MM.1S (cell line): ENCODE measurements around the gene ERMN.
A peak's percentile ranks its signal among the peaks of the same experiment; 100 is the strongest.

Source experiments
- DNase-seq: peaks from one replicate; pipeline ENCODE4 v3.0.0-alpha.2; 2015
- H2AFZ ChIP-seq: fragments of 300-600 bp; sonication (generic); 2 replicates; pipeline ENCODE4 v1.6.0; 2016; ENCODE audit warnings: antibody characterized with exemption, low read length
- H3F3A ChIP-seq: fragments of 300-600 bp; sonication (generic); 2 replicates; pipeline ENCODE4 v1.6.1; 2016; ENCODE audit warnings: mild to moderate bottlenecking, antibody characterized with exemption, low read length, moderate library complexity, mixed read lengths; ENCODE audit not compliant: insufficient read depth
- H3K27ac ChIP-seq: fragments of 300-600 bp; sonication (generic); 2 replicates; pipeline ENCODE4 v1.5.1; 2016; ENCODE audit warnings: mild to moderate bottlenecking, low read length
- H3K27me3 ChIP-seq: fragments of 300-600 bp; sonication (generic); replicated peaks from 2 replicates; pipeline ENCODE4 v1.6.0; 2016; ENCODE audit warnings: low read length; ENCODE audit not compliant: insufficient read depth
- H3K36me3 ChIP-seq: fragments of 300-600 bp; sonication (generic); replicated peaks from 2 replicates; pipeline ENCODE4 v1.6.1; 2016; ENCODE audit warnings: mild to moderate bottlenecking, low read length, mixed read lengths; ENCODE audit not compliant: insufficient read depth
- H3K4me1 ChIP-seq: fragments of 300-600 bp; sonication (generic); 2 replicates; pipeline ENCODE4 v1.6.1; 2016; ENCODE audit warnings: low read length, mixed read lengths
- H3K4me2 ChIP-seq: fragments of 300-600 bp; sonication (generic); 2 replicates; pipeline ENCODE4 v1.6.0; 2016; ENCODE audit warnings: low read depth, low read length
- H3K4me3 ChIP-seq: fragments of 300-600 bp; sonication (generic); 2 replicates; pipeline ENCODE4 v1.5.1; 2016; ENCODE audit warnings: low read length, mixed read lengths
- H3K79me2 ChIP-seq: fragments of 300-600 bp; sonication (generic); 2 replicates; pipeline ENCODE4 v1.6.1; 2016; ENCODE audit warnings: mixed run types, low read length, mixed read lengths
- H3K9ac ChIP-seq: fragments of 300-600 bp; sonication (generic); 2 replicates; pipeline ENCODE4 v1.6.1; 2016; ENCODE audit warnings: low read length, mixed read lengths
- H3K9me2 ChIP-seq: fragments of 300-600 bp; sonication (generic); replicated peaks from 2 replicates; pipeline ENCODE4 v1.6.1; 2016; ENCODE audit warnings: mild to moderate bottlenecking, low read length, mixed read lengths; ENCODE audit not compliant: insufficient read depth
- H3K9me3 ChIP-seq: fragments of 300-600 bp; sonication (generic); replicated peaks from 2 replicates; pipeline ENCODE4 v1.6.1; 2016; ENCODE audit warnings: mild to moderate bottlenecking, low read length, mixed read lengths; ENCODE audit not compliant: insufficient read depth
- H4K20me1 ChIP-seq: fragments of 300-600 bp; sonication (generic); 2 replicates; pipeline ENCODE4 v1.6.1; 2016; ENCODE audit warnings: mild to moderate bottlenecking, low read length, moderate library complexity, mixed read lengths; ENCODE audit not compliant: insufficient read depth
- CTCF ChIP-seq: fragments of 300-600 bp; sonication (generic); IDR thresholded peaks from 2 replicates; pipeline ENCODE4 v1.5.1; 2016; ENCODE audit warnings: antibody characterized with exemption, low read length, mixed read lengths
- EZH2 ChIP-seq: fragments of 300-600 bp; sonication (generic); optimal IDR thresholded peaks from 2 replicates; pipeline ENCODE3; 2017; ENCODE audit warnings: low read depth, mild to moderate bottlenecking, antibody characterized with exemption, low read length, mixed read lengths
- EZH2phosphoT487 ChIP-seq: fragments of 300-600 bp; sonication (generic); IDR thresholded peaks from 2 replicates; pipeline ENCODE4 v1.6.1; 2018; ENCODE audit warnings: antibody characterized with exemption, low read length

Gene ERMN

DNA sequence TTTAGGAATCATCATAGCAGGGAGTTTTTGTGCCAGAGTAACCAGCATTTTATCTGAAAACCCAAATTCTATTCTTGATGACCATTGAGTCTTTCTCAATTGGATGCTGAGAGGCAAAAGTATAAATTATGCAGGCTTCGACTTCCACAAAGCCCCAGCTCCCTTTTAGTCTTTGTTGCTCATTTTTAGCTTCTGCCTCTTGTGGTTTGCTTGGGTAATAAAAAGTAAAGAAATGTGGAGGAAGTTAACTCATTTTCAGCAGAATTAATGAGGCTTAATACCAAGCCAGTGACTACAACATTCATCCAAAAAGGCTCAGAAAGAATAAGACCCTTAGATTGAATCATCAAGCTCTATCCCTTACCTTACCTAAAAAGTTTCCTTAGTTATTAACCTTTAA is 18.6 kb downstream of the ERMN start:
- Histone ChIP-seq H3K79me2 (no peaks in the 10 kb centered on the region), H3K9me3 (no peaks in the 10 kb centered on the region), H2AFZ (no peak overlapping the region), H3K4me3 (no peak overlapping the region), H3K4me2 (no peak overlapping the region), H3K9ac (no peak overlapping the region), H3K36me3 (no peaks in the 10 kb centered on the region), H3K27ac (no peak overlapping the region), H3F3A (no peaks in the 10 kb centered on the region), H3K27me3 (no peaks in the 10 kb centered on the region), H4K20me1 (no peaks in the 10 kb centered on the region), H3K9me2 (no peaks in the 10 kb centered on the region), H3K4me1 (no peaks in the 10 kb centered on the region)
- DNase-seq, result no peak
- TF ChIP-seq EZH2phosphoT487, result no peak
- TF ChIP-seq EZH2, result no peak
- TF ChIP-seq CTCF, result 0 out of 2 replicates have a peak, but pooled peaks have one; percentile 11

DNA sequence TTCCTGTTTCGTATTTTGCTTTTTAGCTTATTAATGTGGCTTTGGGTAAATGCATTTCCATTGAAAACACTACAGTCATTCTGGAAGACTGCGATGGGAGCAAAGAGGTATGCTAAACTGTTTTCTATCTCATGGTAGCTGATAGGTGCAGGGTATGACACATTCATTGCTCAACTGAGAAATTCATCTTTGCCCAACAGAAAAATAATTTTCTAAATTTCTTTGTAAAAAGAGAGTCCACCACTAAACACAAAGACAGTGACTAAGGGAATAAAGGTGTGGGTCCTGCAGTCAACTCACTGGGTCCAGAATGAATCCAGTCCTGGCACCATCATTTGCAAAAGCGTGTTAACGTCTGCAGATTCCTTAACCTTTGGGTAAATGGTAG is 19.9 kb downstream of the ERMN start:
- H3K79me2 ChIP-seq, result no peaks in the 10 kb centered on the region
- TF ChIP-seq EZH2phosphoT487 (no peak), EZH2 (no peak), CTCF (no peak)
- H3K9me2 ChIP-seq, result no peaks in the 10 kb centered on the region
- H3K4me3 ChIP-seq, result no peak overlapping the region
- no peak overlapping the region for H2AFZ ChIP-seq
- no peak overlapping the region for H3K27ac ChIP-seq
- H3K4me1 ChIP-seq, result no peaks in the 10 kb centered on the region
- no peaks in the 10 kb centered on the region for H3K36me3 ChIP-seq
- H3K27me3 ChIP-seq, result no peaks in the 10 kb centered on the region
- H3K9me3 ChIP-seq, result no peaks in the 10 kb centered on the region
- H3K4me2 ChIP-seq, result no peak overlapping the region
- DNase-seq, result no peak
- no peak overlapping the region for H3K9ac ChIP-seq
- no peaks in the 10 kb centered on the region for H3F3A ChIP-seq
- H4K20me1 ChIP-seq, result no peaks in the 10 kb centered on the region

DNA sequence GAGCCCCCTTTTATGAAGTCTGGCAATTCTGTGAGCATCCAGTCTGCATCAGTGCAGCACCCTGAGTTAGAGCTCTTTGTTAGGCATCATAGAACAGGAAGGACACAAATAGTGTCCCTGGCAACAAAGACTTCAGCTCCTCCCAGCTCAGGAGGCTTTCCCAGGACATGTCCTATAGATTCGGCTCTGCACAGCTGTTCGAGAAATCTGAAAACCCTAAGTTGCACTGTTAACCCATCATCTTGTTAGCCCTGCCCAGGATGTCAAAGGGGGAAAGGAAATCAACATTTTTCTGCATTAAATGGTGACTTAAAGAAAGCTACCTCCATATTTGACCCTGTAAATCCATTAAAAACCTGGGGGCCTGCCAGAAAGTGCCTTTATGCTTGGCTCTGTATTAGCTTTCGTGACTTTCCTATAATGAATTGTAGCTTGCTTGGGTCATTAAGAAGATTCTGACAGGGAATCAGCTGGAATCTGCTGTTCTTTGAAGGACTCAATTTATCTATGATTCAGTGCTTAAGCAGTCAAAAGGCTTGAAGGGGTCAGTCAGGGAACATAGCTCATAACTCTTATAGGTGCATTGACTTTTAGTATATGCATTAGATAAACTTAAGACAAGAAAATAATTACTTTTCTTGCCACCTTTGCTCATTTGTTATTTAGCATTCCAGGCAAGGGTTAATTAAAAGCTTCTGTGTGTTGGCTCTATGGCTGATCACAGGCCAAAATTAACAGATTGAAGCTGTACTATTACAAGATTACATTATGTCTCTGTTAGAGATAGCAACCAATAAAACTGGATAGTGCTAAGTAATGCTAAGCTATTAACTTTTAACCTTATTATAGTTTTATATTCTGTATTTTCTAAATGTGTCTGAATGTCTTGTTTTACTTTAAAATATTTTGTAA is 20.6 kb downstream of the ERMN start:
- Histone ChIP-seq H3K9me3 (no peaks in the 10 kb centered on the region), H4K20me1 (no peaks in the 10 kb centered on the region), H3K4me2 (no peak overlapping the region), H2AFZ (no peak overlapping the region), H3K36me3 (no peaks in the 10 kb centered on the region), H3K9me2 (no peaks in the 10 kb centered on the region), H3F3A (no peaks in the 10 kb centered on the region), H3K4me3 (no peak overlapping the region), H3K4me1 (no peaks in the 10 kb centered on the region), H3K27ac (no peak overlapping the region), H3K27me3 (no peaks in the 10 kb centered on the region), H3K9ac (no peak overlapping the region), H3K79me2 (no peaks in the 10 kb centered on the region)
- TF ChIP-seq EZH2phosphoT487, result no peak
- DNase-seq, result no peak

- DNase-seq, result no peak
- Histone ChIP-seq H3K27me3 (no peaks in the 10 kb centered on the region), H3K9me2 (no peaks in the 10 kb centered on the region), H3K79me2 (no peaks in the 10 kb centered on the region), H3K4me3 (no peak overlapping the region), H4K20me1 (no peaks in the 10 kb centered on the region), H3K36me3 (no peaks in the 10 kb centered on the region), H3K9ac (no peak overlapping the region), H3F3A (no peaks in the 10 kb centered on the region), H3K9me3 (no peaks in the 10 kb centered on the region), H3K27ac (no peak overlapping the region), H3K4me1 (no peaks in the 10 kb centered on the region), H2AFZ (no peak overlapping the region), H3K4me2 (no peak overlapping the region)
- TF ChIP-seq CTCF, result no peak
- no peak for TF ChIP-seq EZH2phosphoT487
- no peak for TF ChIP-seq EZH2
Measured at GRCh38 chr2:157303612-157304011, 22.0 kb downstream of the ERMN start.
